Cardiac muscle cell (in vitro differentiated cells and primary cell): ENCODE results near the gene PLSCR2. TPM values are rescaled to one million over a fixed set of nuclear protein-coding genes. Genes with fewer than 3 reads are reported as not detected.

ENCODE experiments used
- DNase-seq, 2 donors: peaks; one replicate each; pipeline versions ENCODE4 v3.0.0 to v3.0.0-alpha.2; 2010 to 2017; ENCODE audit warnings: low read depth in 1 of 2, low spot score in 1 of 2
- H3K27ac ChIP-seq: fragments of 200-600 bp; sonication (generic); 2 replicates; pipeline ENCODE4 v1.5.1; 2016
- H3K27me3 ChIP-seq: fragments of 200-600 bp; sonication (generic); 2 replicates; pipeline ENCODE4 v1.6.0; 2016; ENCODE audit warnings: control low read depth
- H3K36me3 ChIP-seq: fragments of 200-600 bp; sonication (generic); 2 replicates; pipeline ENCODE4 v1.5.1; 2016; ENCODE audit warnings: control low read depth
- H3K4me1 ChIP-seq: fragments of 200-600 bp; sonication (generic); 2 replicates; pipeline ENCODE4 v1.8.1; 2017; ENCODE audit warnings: low read depth, mild to moderate bottlenecking, mixed run types
- H3K4me3 ChIP-seq: fragments of 200-600 bp; sonication (generic); 2 replicates; pipeline ENCODE4 v1.5.1; 2016; ENCODE audit warnings: mild to moderate bottlenecking
- H3K9me3 ChIP-seq: fragments of 200-600 bp; sonication (generic); 2 replicates; pipeline ENCODE4 v1.5.1; 2017; ENCODE audit warnings: low read depth, mild to moderate bottlenecking, control low read depth
- CTCF ChIP-seq: IDR thresholded peaks from 2 replicates; pipeline ENCODE4 v1.5.1; 2012; ENCODE audit warnings: low read depth, mild to moderate bottlenecking, low read length
- polyA plus RNA-seq: library from polyadenylated mRNA; unstranded; fragments of >200 nt; fragmentation: Nextera tagmentation; extraction: Ambion mirVana; gene quantifications from 2 replicates; pipeline ENCODE4 v1.2.1, GENCODE V29; 2016
- total RNA-seq: library from RNA; depleted of rRNA; stranded (reverse); fragments of >200 nt; gene quantifications from 2 replicates; pipeline ENCODE4 v1.2.3, GENCODE V29; 2016

PLSCR2 gene
- total and polyA plus RNA-seq, 2 experiments from 2014 or later, result not detected

- DNase-seq, result peak in 1 of 2 donors; percentile 34
Observed at GRCh38 chr3:146390006-146390772, 79.2 kb downstream of the PLSCR2 start.

DNA sequence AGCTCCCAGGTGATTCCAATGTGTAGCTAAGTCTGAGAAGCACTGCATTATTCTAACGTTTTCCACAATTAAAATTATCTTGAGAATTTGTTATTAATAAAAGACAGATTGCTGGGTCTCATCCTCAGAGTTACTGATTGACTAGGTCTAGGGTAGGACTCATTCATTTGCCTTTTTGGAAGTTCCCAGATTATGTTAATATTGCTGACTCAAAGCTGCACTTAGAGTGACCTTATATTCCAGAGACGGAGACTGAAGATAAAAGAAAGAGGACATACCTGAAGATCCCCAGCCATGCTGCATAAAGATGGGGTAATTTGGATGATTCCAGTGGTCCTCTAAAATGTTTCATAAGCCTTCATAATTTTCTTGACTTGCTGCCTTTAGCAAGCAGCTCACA, 81.8 kb downstream of the PLSCR2 start:
- Histone ChIP-seq H3K4me3 (no peak overlapping the region), H3K27me3 (no peaks in the 10 kb centered on the region), H3K36me3 (no peaks in the 10 kb centered on the region), H3K4me1 (no peaks in the 10 kb centered on the region), H3K27ac (no peak overlapping the region), H3K9me3 (no peaks in the 10 kb centered on the region)
- TF ChIP-seq CTCF, result no peak
- DNase-seq, result no peak

More at GRCh38 chr3:146390006-146390772, 79.2 kb downstream of the PLSCR2 start:
- TF ChIP-seq CTCF, result no peak
- Histone ChIP-seq H3K27me3 (no peaks in the 10 kb centered on the region), H3K9me3 (no peaks in the 10 kb centered on the region), H3K27ac (no peak overlapping the region), H3K4me3 (no peak overlapping the region), H3K4me1 (no peaks in the 10 kb centered on the region), H3K36me3 (no peaks in the 10 kb centered on the region)

DNA sequence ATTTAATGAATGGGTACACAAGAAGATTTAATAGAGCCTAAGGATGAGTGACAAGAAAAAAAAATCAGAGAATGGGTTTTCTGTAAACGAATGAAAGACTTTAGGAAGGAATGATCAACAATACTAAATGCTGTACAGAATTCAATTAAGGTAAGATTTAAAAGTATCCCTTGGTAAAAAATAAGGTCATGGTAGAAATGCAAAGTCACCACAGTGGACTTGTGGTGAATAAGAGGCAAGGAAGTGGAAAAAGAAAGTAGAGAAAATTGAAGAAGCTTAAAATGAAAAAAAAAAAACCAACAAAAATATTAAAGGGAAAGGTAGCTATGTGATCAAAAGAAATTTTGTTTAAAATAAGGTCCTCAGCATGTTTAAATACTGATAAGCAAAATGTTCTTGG, 82.4 kb downstream of the PLSCR2 start:
- Histone ChIP-seq H3K27ac (no peak overlapping the region), H3K4me3 (no peak overlapping the region), H3K27me3 (no peaks in the 10 kb centered on the region), H3K36me3 (no peaks in the 10 kb centered on the region), H3K9me3 (no peaks in the 10 kb centered on the region), H3K4me1 (no peaks in the 10 kb centered on the region)
- no peak for TF ChIP-seq CTCF
- DNase-seq, result no peak

- no peaks in the 10 kb centered on the region for H3K27me3 ChIP-seq
- no peak overlapping the region for H3K27ac ChIP-seq
- no peaks in the 10 kb centered on the region for H3K9me3 ChIP-seq
- no peak overlapping the region for H3K4me3 ChIP-seq
- no peaks in the 10 kb centered on the region for H3K4me1 ChIP-seq
- DNase-seq, result peak in 1 of 2 donors; percentile 57
- TF ChIP-seq CTCF, result no peak
- H3K36me3 ChIP-seq, result no peaks in the 10 kb centered on the region
Observed at GRCh38 chr3:146384786-146385185, 84.6 kb downstream of the PLSCR2 start.

Other genes starting within 250 kb of the PLSCR2 start
- gene PLSCR4, start 218.5 kb downstream of the PLSCR2 start, total RNA-seq, result 0.28 and 1.2 TPM in 2 replicates
- gene PLSCR4, start 218.5 kb downstream of the PLSCR2 start, polyA plus RNA-seq, result 0.40 and 1.3 TPM in 2 replicates
- 17.1 and 22.8 TPM in 2 replicates for gene PLSCR1, start 75.0 kb upstream of the PLSCR2 start, total RNA-seq
- 14.1 and 20.3 TPM in 2 replicates for gene PLSCR1, start 75.0 kb upstream of the PLSCR2 start, polyA plus RNA-seq
- gene PLSCR5, start 135.8 kb upstream of the PLSCR2 start, total RNA-seq, result 3.0 and 3.6 TPM in 2 replicates
- gene PLSCR5, start 135.8 kb upstream of the PLSCR2 start, polyA plus RNA-seq, result 5.0 and 6.8 TPM in 2 replicates